HG03045 (cell line): Measurements from ENCODE around the gene LDLRAD3.

Source experiments
- ATAC-seq: cut with Tn5 transposase; IDR thresholded peaks from one replicate; pipeline ENCODE4 v1.9.1; 2021; ENCODE audit warnings: mild to moderate bottlenecking, moderate library complexity; ENCODE audit not compliant: unreplicated experiment

Gene LDLRAD3

DNA sequence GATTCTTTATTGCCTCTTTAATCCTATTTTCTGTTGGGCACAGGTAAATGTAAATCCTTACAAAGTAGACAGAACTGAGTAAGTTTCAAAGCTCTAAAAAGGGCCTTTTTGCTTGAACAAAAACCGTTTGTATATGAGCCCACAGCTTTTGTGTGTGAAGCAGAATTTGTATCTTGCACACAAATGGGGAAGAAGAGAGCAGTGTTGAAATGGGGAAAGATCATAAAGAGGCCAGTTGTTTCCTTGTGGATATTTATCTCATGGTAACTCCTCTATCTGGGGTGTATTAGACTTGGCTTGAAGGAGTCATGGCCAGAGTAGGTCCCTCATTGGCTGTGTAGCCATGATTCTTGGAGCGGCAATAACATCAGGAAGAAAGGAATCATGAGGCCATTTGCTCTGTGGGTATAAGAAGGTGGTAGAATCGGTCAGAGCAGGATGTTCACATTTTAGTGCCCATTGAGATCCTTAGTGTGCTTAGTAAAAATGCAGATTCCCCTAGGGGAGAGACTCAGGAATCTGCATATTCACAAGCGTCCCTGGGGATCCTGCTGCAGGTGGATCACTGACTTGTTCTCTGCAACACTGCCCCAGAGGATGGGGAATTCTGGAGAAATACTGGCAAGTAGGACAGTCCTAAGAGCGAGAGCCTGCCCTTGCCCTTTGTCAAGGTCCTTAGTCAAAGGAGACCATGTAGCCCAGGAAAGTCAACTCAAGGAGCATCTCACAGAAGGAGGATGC, 126.5 kb downstream of the LDLRAD3 start:
- ATAC-seq: no peak

GRCh38 chr11:36070954-36071330, 127.1 kb downstream of the LDLRAD3 start:
- no peak for ATAC-seq

DNA sequence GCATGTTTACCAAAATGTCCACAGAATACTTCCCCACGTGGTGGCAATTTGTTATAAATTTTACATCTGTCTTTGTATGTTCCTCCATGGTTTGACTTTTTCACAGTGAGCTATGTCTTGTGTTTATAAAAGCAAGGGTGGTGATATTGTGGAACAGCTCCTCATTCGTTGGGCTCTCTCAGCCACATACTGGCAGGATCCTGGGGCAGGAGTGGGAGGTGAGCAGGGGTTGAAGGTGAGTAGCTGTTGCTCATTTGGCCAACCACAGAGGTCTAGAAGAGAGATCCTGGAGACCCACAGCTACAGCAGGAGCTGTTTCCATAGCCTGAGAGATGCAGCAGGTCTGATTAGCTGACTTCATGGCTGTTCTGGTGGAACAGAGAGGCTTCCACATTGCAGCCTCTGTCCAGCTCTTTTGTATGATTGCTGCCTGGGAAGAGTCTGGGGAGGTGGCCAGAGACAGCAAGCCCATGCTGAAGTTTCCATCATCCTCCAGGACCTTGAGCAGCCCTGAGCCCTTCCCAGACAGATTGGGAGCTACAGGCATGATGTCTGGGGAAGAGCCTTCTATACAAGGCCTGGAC, 128.1 kb downstream of the LDLRAD3 start:
- no peak for ATAC-seq

GRCh38 chr11:36073411-36074203, 129.7 kb downstream of the LDLRAD3 start:
- no peak for ATAC-seq

DNA sequence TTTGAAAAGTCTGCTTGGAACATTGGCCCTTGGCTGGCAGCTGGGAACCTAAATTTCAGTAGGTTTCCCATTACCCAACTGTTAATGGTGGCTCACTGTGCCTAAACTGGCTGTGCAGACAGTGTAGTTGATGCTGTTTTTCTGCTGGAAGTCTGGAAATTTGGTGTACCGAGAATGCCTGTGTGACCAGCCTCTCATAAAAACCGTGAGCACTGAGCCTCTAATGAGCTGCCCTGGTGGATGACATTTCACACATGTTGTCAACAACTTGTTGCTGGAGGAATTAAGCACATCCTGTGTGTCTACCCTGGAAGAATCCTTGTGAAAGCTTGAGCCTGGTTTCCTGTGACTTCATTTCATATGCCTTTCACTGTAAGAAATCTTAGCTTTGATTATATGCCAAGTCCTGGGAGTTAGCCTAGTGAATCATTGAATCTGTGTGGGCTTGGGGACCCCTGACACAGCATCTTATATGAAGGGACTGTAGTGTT, 131.1 kb downstream of the LDLRAD3 start:
- no peak for ATAC-seq

DNA sequence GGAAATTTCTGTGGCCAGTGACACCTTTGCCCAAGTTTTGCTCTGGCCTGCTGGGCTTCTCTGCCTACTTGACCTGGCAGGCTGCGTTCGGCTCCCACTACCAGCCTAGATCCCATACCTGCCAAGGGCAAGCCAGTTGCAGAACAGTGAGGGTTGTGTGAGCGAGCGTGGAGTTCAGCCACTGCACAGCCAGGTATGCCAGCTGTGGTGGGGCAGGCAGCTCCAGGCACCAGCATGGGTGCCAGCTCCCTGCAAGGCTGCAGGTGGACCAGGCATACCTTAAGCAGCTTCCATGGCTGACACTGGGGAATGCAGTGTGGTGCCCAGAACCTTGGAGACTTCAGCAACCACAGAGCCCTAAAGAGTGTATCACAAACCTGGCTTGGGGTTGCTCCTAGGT, 133.5 kb downstream of the LDLRAD3 start:
- no peak for ATAC-seq

DNA sequence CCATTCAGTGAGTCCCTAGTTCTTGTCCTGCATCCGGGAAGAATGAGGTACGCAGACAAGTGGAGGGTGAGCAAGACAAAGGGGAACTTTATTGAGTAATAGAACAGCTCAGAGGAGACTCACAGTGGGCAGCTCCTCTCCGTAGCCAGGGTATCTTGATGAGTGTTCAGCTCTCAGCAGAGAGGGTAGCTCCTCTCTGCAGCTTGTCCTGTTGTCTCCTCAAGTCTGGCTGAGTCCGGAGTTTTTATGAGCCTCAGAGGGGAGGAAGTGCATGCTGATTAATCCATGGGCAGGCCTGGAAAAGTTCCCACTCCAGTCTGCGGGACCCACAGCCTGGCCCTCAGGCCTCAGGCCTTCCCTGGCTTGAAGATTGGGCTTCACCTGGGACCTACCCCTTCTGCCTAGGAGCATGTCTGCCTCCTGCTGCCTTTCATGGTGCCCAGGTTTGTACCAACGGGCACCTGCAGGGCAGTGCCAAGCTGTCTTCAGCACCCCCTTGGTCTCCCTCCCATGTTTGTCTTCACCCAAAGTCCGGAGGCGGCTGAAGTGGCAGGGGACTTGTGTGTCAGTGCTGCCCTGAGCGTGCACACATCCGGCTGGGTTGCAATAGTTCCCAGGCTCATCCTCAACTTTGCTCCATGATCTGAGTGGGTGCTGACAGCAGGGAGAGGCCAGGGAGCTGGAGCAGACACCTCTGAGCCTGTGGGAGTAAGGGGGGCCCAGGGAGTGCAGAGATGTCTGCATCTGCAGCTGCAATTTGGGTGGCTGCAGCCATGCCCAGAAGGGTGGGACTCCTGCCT, 134.2 kb downstream of the LDLRAD3 start:
- ATAC-seq: no peak

- ATAC-seq: no peak
Measured at GRCh38 chr11:36078686-36079055, 134.8 kb downstream of the LDLRAD3 start.

DNA sequence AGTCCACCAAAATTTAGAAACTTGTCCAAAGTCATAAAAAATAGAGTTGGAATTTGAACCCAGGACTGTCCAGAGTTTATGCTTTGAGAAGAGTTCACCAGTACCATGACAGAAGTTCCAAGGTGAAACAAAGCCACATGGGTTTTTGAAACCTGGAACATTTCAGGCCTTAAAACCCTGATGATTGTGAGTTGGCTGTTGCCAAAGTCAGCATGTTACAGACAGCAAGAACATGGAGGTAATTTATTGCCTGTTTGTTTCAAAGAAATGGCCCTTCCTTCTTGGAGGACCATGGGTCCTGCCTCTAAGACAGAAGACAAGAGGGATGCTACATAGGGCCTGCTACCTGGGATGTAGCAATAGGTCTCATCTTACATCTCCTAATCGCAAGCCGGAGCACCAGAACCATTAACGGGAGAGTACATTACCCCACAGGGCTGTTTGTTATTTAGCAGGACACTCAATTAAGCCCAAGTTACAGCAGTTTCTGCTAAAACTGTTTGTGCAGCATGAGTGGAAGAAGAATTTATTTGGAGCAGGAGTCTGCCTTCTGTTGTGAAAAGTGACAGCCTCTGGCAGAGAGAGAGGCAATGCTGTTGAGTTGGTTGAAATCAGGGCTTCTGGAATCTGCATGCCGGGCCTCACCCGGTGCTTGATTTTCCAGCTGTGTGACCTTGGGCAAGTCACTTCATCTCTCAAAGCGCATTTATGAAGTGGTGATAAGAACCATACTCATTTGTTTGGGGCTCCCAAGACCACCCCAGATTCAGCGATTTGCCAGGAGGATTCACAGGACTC, 136.2 kb downstream of the LDLRAD3 start:
- no peak for ATAC-seq

GRCh38 chr11:36081274-36081945, 137.5 kb downstream of the LDLRAD3 start:
- no peak for ATAC-seq

GRCh38 chr11:36086366-36086765, 142.5 kb downstream of the LDLRAD3 start:
- no peak for ATAC-seq

DNA sequence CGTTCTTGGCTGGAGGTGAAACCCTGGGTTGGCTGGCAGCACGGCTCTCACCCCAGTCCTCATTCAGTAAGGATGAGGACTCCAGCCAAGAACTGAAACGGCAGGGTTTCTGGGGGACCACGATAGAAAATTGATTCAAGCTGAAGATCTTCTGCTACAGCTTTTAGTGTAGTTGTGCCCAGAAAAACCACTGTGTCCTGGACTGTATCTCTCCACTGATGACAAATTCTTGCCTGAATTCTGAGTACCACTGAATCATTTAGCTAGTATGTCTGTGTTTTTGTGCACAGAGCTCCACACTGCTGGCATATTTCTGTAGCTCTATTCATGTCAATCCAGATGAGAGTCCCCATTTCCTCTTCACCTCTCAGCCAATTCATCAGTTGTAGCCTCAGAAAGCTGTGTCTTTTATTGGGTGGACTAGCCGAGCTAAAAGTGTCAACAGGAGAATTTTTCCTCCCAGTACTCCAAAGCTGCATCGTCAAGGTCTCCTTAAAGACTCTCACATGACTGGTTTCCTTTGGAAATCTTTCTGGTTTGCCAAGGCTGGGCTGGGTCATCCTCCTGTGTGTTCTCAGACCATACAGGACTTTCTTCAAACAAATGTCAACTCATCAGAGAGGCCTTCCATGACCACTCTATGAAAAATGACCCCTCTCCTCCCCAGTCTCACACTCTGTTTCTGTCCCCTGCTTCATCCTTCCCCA, 144.6 kb downstream of the LDLRAD3 start:
- no peak for ATAC-seq

GRCh38 chr11:36089920-36090319, 146.1 kb downstream of the LDLRAD3 start:
- ATAC-seq: no peak

DNA sequence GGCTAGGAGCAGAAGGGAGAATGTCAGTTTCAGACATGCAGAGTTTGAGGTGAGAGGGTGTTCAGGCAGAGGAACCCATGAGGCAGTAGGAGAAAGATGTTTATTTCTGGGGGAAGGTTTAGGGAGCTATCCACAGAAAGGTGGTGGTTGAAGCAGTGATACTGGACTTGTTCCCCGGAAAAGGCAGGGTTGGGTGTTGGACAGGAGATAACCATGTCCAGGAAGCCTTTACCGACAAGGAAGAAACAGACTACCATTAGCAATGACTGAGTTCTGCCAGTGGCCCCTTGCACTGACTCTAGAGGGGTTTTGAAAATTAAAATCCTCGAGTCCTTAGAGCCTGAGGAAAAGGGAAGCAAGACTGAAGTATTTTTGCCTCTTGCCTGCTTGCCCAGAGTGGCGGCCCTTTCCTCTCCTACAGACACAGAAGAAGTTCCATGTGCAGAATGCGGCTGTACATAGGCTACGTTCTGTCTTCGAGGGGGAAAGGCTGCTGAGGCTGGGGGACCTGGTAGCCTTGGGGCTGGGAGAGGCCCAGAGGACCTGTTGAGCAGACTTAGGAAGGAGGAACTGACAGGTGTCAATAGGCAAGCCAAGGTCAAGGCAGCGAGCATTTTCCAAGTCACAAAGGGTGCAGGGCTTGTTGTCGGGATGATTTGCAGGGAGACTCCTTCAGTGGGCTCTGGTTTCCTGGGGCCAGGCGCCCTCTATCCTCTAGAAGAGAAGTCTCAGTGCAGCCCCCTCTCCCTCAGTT, 146.7 kb downstream of the LDLRAD3 start:
- no peak for ATAC-seq

DNA sequence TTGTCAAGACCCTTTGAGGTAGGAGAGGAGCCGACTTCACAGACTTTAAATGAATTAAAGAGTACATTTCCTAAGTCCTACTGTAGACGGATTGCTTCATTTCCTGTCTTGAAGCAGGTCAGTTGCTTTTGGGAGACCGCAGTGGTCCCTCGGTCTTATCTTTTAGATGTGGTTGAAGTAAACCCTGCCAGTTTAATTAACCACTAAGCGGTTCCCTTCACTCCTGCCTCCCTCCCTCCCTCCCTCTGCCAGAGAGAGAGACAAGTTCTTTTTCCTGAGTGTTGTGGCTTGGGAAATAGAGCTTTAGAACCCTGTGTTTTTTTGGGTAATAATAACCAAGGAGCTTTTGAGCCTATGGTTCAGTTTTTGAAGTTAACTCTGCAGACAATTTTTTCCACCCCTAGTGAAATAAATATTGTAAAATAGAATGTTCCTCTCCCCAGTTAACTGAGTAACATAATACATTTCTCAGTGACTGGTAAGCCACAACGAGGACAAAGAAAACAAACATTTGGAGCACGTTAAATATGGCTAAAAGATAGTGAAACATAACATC, 147.5 kb downstream of the LDLRAD3 start:
- no peak for ATAC-seq

DNA sequence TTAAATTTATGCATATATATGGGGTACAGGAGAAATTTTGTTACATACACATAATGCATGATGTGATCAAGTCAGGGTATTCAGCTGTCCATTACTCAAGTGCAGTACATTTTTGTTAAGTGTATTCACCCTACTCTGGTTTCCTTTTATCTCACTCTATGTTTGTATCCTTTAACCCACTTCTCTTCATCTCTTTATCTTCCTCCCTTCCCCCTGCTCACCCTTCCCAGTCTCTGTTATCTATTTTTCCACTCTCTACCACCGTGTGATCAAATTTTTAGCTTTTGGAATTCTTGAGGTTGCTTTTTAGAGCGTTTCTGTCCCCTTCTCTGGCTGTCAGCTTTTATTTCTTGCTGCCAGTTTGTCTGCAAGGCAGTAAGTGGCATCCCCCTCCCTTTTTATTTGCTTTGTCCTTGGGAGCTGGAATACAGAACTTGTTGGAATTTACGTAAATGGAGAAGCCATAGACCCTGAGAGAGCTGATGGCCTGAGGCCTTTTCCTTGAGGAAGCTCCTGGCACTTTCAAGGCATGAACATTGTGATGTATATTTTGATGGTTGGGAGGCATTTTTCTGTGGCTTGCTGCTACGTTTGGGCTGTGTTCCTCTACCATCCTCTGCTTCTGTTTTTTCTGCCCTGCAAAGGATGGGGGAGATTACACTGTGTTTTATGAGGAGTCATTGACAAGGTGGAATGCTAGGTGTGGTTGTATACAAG, 148.6 kb downstream of the LDLRAD3 start:
- no peak for ATAC-seq

DNA sequence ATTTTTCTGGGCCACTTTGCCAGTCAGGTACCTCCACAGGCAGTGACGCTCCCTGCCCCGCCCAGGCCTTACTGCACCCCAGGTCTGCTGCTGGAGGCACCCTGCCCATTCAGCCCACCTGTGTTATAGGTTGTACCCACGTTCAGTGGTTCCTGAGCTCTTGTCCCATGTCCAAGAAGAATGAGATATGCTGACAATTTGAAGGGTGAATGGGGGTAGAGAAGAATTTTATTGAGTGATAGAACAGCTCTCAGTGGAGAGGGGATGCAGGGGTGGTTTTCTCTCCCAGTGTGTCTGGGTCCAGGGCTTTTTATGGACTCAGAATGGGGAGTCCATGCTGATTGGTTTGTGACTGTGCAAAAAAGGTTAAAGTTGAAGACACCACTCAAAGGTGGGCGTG, 149.7 kb downstream of the LDLRAD3 start:
- no peak for ATAC-seq
